A673 (cell line): ENCODE data around the gene DAP3. TPM values are rescaled to one million over a fixed set of nuclear protein-coding genes. Genes with fewer than 3 reads are reported as not detected.

Source experiments
- BruUV-seq: library from RNA; stranded (reverse); fragments of 400-500 nt; replicated peaks from 2 replicates; lab custom pipeline; 2021; lab: Mats Ljungman, UMichigan
- CTCF ChIA-PET: fragments of 300-600 bp; sonication (Branson Sonifier 250); formaldehyde crosslinking; loops from one replicate; lab custom pipeline; 2022; ENCODE audit warnings: antibody characterized with exemption; lab: Charles Lee
- POLR2A ChIA-PET: fragments of 300-600 bp; sonication (Branson Sonifier 250); formaldehyde crosslinking; loops from one replicate; lab custom pipeline; 2022; ENCODE audit warnings: antibody characterized with exemption; ENCODE audit not compliant: low non-redundant PET; lab: Charles Lee
- DNase-seq: peaks from one replicate; pipeline ENCODE4 v3.0.0-alpha.2; 2015; ENCODE audit warnings: low spot score
- H3K27ac ChIP-seq: fragments of 200-600 bp; sonication (generic); 2 replicates; pipeline ENCODE4 v1.5.1; 2016; ENCODE audit warnings: mixed run types, low read depth, mild to moderate bottlenecking, mixed read lengths, antibody characterized with exemption, low read length; ENCODE audit not compliant: poor library complexity, severe bottlenecking
- H3K27me3 ChIP-seq: fragments of 200-600 bp; sonication (generic); replicated peaks from 2 replicates; pipeline ENCODE4 v1.6.1; 2017; ENCODE audit warnings: mixed run types, low read depth, mild to moderate bottlenecking, mixed read lengths, antibody characterized with exemption, low read length; ENCODE audit not compliant: insufficient read depth, poor library complexity
- H3K36me3 ChIP-seq: fragments of 200-600 bp; sonication (generic); 2 replicates; pipeline ENCODE4 v1.6.1; 2016; ENCODE audit warnings: mixed run types, mild to moderate bottlenecking, mixed read lengths, antibody characterized with exemption, low read length; ENCODE audit not compliant: insufficient read depth, poor library complexity, severe bottlenecking
- H3K4me1 ChIP-seq: fragments of 200-600 bp; sonication (generic); 2 replicates; pipeline ENCODE4 v1.6.1; 2017; ENCODE audit warnings: mixed run types, mild to moderate bottlenecking, mixed read lengths, antibody characterized with exemption, low read length; ENCODE audit not compliant: insufficient read depth, poor library complexity, severe bottlenecking
- H3K4me3 ChIP-seq: fragments of 200-600 bp; sonication (generic); 2 replicates; pipeline ENCODE4 v1.5.1; 2016; ENCODE audit warnings: low read depth, mixed run types, mild to moderate bottlenecking, mixed read lengths, low read length; ENCODE audit not compliant: poor library complexity, severe bottlenecking
- H3K9me3 ChIP-seq: fragments of 200-600 bp; sonication (generic); 2 replicates; pipeline ENCODE4 v1.6.1; 2016; ENCODE audit warnings: mixed run types, low read depth, mild to moderate bottlenecking, mixed read lengths, antibody characterized with exemption, low read length; ENCODE audit not compliant: poor library complexity, severe bottlenecking
- EZH2 ChIP-seq: fragments of 200-600 bp; sonication (generic); IDR thresholded peaks from 2 replicates; pipeline ENCODE4 v1.6.1; 2017; ENCODE audit warnings: borderline replicate concordance, low read depth, mild to moderate bottlenecking, mixed read lengths, antibody characterized with exemption, low read length; ENCODE audit not compliant: poor library complexity, severe bottlenecking
- intact Hi-C: fragments of 100-400 bp; cut with micrococcal nuclease; formaldehyde crosslinking; loops from one replicate; pipeline ENCODE4 v1.10.0; 2022; ENCODE audit not compliant: unreplicated experiment
- total RNA-seq: library from RNA; stranded (reverse); gene quantifications from 2 replicates; pipeline ENCODE4 v1.2.3, GENCODE V29; 2021
- TF ChIP-seq, protein P1 (sequence below): fragments of 300-800, 200-600 bp; sonication (generic); conservative IDR thresholded peaks from 2 replicates; pipeline ENCODE4 v1.5.1; 2017; ENCODE audit warnings: low read depth, mild to moderate bottlenecking, antibody characterized with exemption, low read length, moderate library complexity, mixed read lengths

The DAP3 gene
- total RNA-seq, 1 experiment from 2014 or later, result 205 TPM

GRCh38 chr1:155729031-155729898 lies 40.4 kb downstream of the DAP3 start:
- ChIA-PET CTCF (interaction anchor here (0.6 kb wide), 1 partner anchor 146 kb away, joined by 3 read pairs; no protein-coding TSS in a partner anchor), POLR2A (no interaction called here)
- no peak for TF ChIP-seq EZH2
- TF ChIP-seq, protein P1, sequence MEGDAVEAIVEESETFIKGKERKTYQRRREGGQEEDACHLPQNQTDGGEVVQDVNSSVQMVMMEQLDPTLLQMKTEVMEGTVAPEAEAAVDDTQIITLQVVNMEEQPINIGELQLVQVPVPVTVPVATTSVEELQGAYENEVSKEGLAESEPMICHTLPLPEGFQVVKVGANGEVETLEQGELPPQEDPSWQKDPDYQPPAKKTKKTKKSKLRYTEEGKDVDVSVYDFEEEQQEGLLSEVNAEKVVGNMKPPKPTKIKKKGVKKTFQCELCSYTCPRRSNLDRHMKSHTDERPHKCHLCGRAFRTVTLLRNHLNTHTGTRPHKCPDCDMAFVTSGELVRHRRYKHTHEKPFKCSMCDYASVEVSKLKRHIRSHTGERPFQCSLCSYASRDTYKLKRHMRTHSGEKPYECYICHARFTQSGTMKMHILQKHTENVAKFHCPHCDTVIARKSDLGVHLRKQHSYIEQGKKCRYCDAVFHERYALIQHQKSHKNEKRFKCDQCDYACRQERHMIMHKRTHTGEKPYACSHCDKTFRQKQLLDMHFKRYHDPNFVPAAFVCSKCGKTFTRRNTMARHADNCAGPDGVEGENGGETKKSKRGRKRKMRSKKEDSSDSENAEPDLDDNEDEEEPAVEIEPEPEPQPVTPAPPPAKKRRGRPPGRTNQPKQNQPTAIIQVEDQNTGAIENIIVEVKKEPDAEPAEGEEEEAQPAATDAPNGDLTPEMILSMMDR, result peak; percentile 74
- no TSS peak for BruUV-seq
- Histone ChIP-seq H3K27ac (no peak overlapping the region), H3K36me3 (peaks cover 57% of the 10 kb centered on the region), H3K27me3 (no peaks in the 10 kb centered on the region), H3K4me3 (no peak overlapping the region), H3K4me1 (no peaks in the 10 kb centered on the region), H3K9me3 (no peaks in the 10 kb centered on the region)
- intact Hi-C loops, result no loop called here
- DNase-seq, result peak; percentile 78

DNA sequence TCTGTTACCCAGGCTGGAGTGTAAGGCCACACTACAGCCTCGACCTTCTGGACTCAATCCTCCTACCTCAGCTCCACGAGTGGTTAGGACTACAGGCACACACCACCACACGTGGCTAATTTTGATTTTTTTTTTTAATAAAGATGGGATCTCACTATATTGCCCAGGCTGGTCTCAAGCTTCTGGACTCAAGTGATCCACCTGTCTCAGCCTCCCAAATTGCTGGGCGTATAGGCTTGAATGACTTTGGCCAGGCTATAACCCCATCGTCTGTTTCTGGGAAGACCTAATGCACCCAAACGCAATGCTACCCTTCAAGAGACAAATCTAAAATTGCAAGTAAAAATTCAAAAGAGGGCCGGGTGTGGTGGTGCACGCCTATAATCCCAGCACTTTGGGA lies 52.1 kb downstream of the DAP3 start:
- no TSS peak for BruUV-seq
- DNase-seq, result no peak
- intact Hi-C loops, result no loop called here
- no peak overlapping the region for H3K4me3 ChIP-seq
- ChIA-PET CTCF (no interaction called here), POLR2A (no interaction called here)
- no peak for TF ChIP-seq EZH2
- TF ChIP-seq, protein P1, result no peak
- H3K4me1 ChIP-seq, result peaks cover 5% of the 10 kb centered on the region
- H3K9me3 ChIP-seq, result no peaks in the 10 kb centered on the region
- H3K27ac ChIP-seq, result no peak overlapping the region
- H3K27me3 ChIP-seq, result no peaks in the 10 kb centered on the region
- H3K36me3 ChIP-seq, result peaks cover 29% of the 10 kb centered on the region

- no TSS peak for BruUV-seq
- intact Hi-C loops, result no loop called here
- no peaks in the 10 kb centered on the region for H3K9me3 ChIP-seq
- no peak overlapping the region for H3K27ac ChIP-seq
- no peak overlapping the region for H3K4me3 ChIP-seq
- CTCF ChIA-PET, result no interaction called here
- H3K27me3 ChIP-seq, result no peaks in the 10 kb centered on the region
- no peak for TF ChIP-seq EZH2
- TF ChIP-seq, protein P1, result no peak
- peaks cover 5% of the 10 kb centered on the region for H3K4me1 ChIP-seq
- POLR2A ChIA-PET, result no interaction called here
- no peak for DNase-seq
- H3K36me3 ChIP-seq, result peaks cover 23% of the 10 kb centered on the region
Observed at GRCh38 chr1:155741908-155742307, 53.0 kb downstream of the DAP3 start.
